Adrenal gland (tissue), 12 donors: ENCODE measurements around the gene LRBA. TPM values are rescaled to one million over a fixed set of nuclear protein-coding genes. Genes with fewer than 3 reads are reported as not detected.

Source experiments
- DNase-seq, 7 donors: peaks; one replicate each; pipeline ENCODE4 v3.0.0-alpha.2; 2019 to 2020
- H3K27ac ChIP-seq, 5 donors: fragments of 200-600 bp; sonication (generic) in 4 of 5; 1 replicate in 3 of 5; 2 replicates in 2 of 5; pipeline versions ENCODE4 v1.5.1 to v1.8.0; 2016 to 2020; ENCODE audit warnings: mild to moderate bottlenecking in 1 of 5
- H3K27me3 ChIP-seq: fragments of 200-600 bp; 2 replicates; pipeline ENCODE4 v1.8.0; 2021
- H3K36me3 ChIP-seq, 2 donors: fragments of 200-600 bp; replicated peaks in 1 of 2; 1 replicate in 1 of 2; 2 replicates in 1 of 2; pipeline versions ENCODE4 v1.5.1 to v1.8.0; 2018 to 2022
- H3K4me1 ChIP-seq, 2 donors: fragments of 200-600 bp; replicated peaks in 1 of 2; 1 replicate in 1 of 2; 2 replicates in 1 of 2; pipeline versions ENCODE4 v1.5.1 to v1.8.0; 2018 to 2021
- H3K4me3 ChIP-seq, 4 donors: fragments of 200-600 bp; sonication (generic) in 3 of 4; one replicate each; pipeline ENCODE4 v1.5.1; 2016 to 2018
- H3K9me3 ChIP-seq, 3 donors: fragments of 200-600 bp; sonication (generic) in 1 of 3; replicated peaks in 1 of 3; 1 replicate in 2 of 3; 2 replicates in 1 of 3; pipeline versions ENCODE4 v1.5.1 to v1.8.0; 2016 to 2021
- CTCF ChIP-seq, 6 experiments: fragments of 450-650 bp in 4 of 6; fragments of 200-600 bp in 2 of 6; sonication (generic) in 1 of 6; IDR thresholded peaks; 1 replicate in 5 of 6; 2 replicates in 1 of 6; pipeline versions ENCODE4 v1.5.1 to v1.8.0; 2016 to 2021; ENCODE audit warnings: antibody characterized with exemption in 6 of 6, mild to moderate bottlenecking in 2 of 6, moderate library complexity in 1 of 6
- POLR2A ChIP-seq, 2 donors: fragments of 450-650 bp; IDR thresholded peaks; one replicate each; pipeline ENCODE4 v1.6.1; 2017; ENCODE audit warnings: antibody characterized with exemption in 2 of 2, mild to moderate bottlenecking in 2 of 2, moderate library complexity in 1 of 2
- WGBS, 4 donors: extraction: QIAGEN DNeasy Blood & Tissue Kit in 2 of 4; methylation state at CpG; one replicate each; pipeline versions ENCODE4 v1.1.5 to v1.1.7; 2013 to 2017; 5-methylcytosine and 5-hydroxymethylcytosine counted together
- intact Hi-C, 2 donors: fragments of 100-400 bp; cut with DNase I; formaldehyde crosslinking; loops; one replicate each; pipeline versions ENCODE4 v1.14.1 to v1.15.0; 2022 to 2023
- polyA plus RNA-seq, 3 donors: library from polyadenylated mRNA; stranded (reverse); fragments of 200-250 nt in 2 of 3; fragments of 350-450 nt in 1 of 3; fragmentation: Illumina TruSeq in 1 of 3; extraction: RNeasy Lipid Tissue Mini Kit (QIAGEN cat#74804) in 1 of 3; gene quantifications; one replicate each; pipeline ENCODE4 v1.2.3, GENCODE V29; 2013 to 2014
- total RNA-seq, 9 donors: library from RNA; depleted of rRNA in 4 of 9; stranded (reverse); fragments of >200 nt in 4 of 9; fragments of 120-200 nt in 1 of 9; fragmentation: NEBNext Ultra II Directional in 1 of 9; extraction: Animal tissue kit (Norgen Biotek cat#: 25700) in 1 of 9; gene quantifications; one replicate each; pipeline versions ENCODE4 v1.1.0 to v1.2.4, GENCODE V29; 2013 to 2023
- donor health status: healthy with polysubstance abuse.
- donor health status: Bipolar disorder and iron deficiency.
- donor health status: DM: yes; HTN: yes; CAD: no.
- donor health status: DM: no; HTN: no; CAD: no.
- donor health status: DM: no; HTN: no; CAD: no.
- donor health status: DM: yes; HTN: yes; CAD: no.

LRBA gene
- total and polyA plus RNA-seq, 12 donors = 9.6 to 106 (median 40.6) TPM

- H3K36me3 ChIP-seq = no peaks in the 10 kb centered on the region
- no peaks in the 10 kb centered on the region for H3K9me3 ChIP-seq
- no peak for DNase-seq
- 83 to 93% (median 88%) methylated on average over 2 of the region's 2 CpGs for WGBS, 4 donors
- H3K27ac ChIP-seq = no peak overlapping the region
- intact Hi-C loops = loop anchor here (10.0 kb wide), 2 partner anchors 239 to 249 kb away; no protein-coding TSS in a partner anchor
- no peak for TF ChIP-seq CTCF (IDR thresholded peaks at IDR 0.05)
- TF ChIP-seq POLR2A (IDR thresholded peaks at IDR 0.05) = no peak
- H3K4me3 ChIP-seq = no peak overlapping the region
- H3K4me1 ChIP-seq = no peaks in the 10 kb centered on the region
- H3K27me3 ChIP-seq = no peaks in the 10 kb centered on the region
Measured at GRCh38 chr4:150243932-150244331, 771.2 kb downstream of the LRBA start.

DNA sequence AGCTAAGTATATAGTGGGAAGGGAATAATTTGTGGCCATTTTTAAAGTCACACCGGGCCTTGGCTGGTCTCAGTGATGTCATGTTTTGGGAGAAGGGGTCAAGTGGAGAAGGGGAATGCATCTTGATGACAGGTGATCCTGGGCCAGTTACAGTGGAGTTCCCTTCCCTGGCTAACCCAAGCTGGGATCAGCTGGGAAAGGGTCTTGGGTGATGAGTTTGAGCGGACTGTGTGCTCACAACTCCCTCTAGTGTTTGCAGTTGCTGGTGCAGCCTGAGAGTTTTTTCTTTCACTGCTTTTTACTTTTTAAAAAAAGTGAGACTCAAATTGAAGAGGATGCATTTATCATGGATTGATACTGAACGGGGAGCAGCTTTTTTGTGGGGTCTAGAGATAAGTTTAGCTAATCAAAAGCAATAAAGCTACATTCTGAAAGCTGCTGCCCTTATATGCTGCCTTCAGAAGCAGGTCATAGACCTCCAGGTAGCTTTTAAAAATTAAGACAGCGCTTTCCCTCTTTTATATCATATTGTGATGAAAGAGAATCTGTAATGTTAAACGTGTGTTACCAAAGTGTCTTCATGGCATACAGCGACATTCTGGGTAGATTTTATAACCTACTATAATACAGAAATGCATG lies 772.1 kb downstream of the LRBA start:
- WGBS, 4 donors = 42 to 50% (median 44%) methylated on average over 6 of the region's 6 CpGs
- Histone ChIP-seq H3K9me3 (no peaks in the 10 kb centered on the region), H3K27me3 (no peaks in the 10 kb centered on the region), H3K36me3 (no peaks in the 10 kb centered on the region), H3K27ac (no peak overlapping the region), H3K4me3 (no peak overlapping the region), H3K4me1 (no peaks in the 10 kb centered on the region)
- TF ChIP-seq POLR2A (IDR thresholded peaks at IDR 0.05) (no peak), CTCF (IDR thresholded peaks at IDR 0.05) (peak; percentile 60 to 92 (median 84))
- DNase-seq = peak in 4 of 7 donors; percentile 29 to 61 (median 49)
- intact Hi-C loops = loop anchor here (10.0 kb wide), 2 partner anchors 238 to 248 kb away; no protein-coding TSS in a partner anchor

- Histone ChIP-seq H3K27me3 (no peaks in the 10 kb centered on the region), H3K27ac (no peak overlapping the region), H3K4me3 (no peak overlapping the region), H3K36me3 (no peaks in the 10 kb centered on the region), H3K9me3 (no peaks in the 10 kb centered on the region), H3K4me1 (peaks cover 4 to 17% of the 10 kb centered on the region in 2 donors)
- TF ChIP-seq POLR2A (IDR thresholded peaks at IDR 0.05) (no peak), CTCF (IDR thresholded peaks at IDR 0.05) (no peak)
- no peak for DNase-seq
- intact Hi-C loops = loop anchor here (10.0 kb wide), 2 partner anchors 235 to 245 kb away; no protein-coding TSS in a partner anchor
Measured at GRCh38 chr4:150240011-150240410, 775.1 kb downstream of the LRBA start.

GRCh38 chr4:150238591-150238990 lies 776.5 kb downstream of the LRBA start:
- Histone ChIP-seq H3K36me3 (no peaks in the 10 kb centered on the region), H3K9me3 (no peaks in the 10 kb centered on the region), H3K4me3 (no peak overlapping the region), H3K27ac (no peak overlapping the region), H3K4me1 (peaks cover 4 to 17% of the 10 kb centered on the region in 2 donors), H3K27me3 (no peaks in the 10 kb centered on the region)
- intact Hi-C loops = no loop called here
- TF ChIP-seq POLR2A (IDR thresholded peaks at IDR 0.05) (no peak), CTCF (IDR thresholded peaks at IDR 0.05) (no peak)
- 93 to 100% (median 98%) methylated on average over 1 of the region's 1 CpG for WGBS, 4 donors
- no peak for DNase-seq
